ENCODE results near the gene LHFPL2. TPM values are rescaled to one million over a fixed set of nuclear protein-coding genes. Genes with fewer than 3 reads are reported as not detected.

The LHFPL2 gene
- total RNA-seq, 2 experiments from 2014 or later, result 0.19 to 0.25 TPM

- Histone ChIP-seq H3K36me3 (ENCODE audit: insufficient read depth, low read length) (no peaks in the 10 kb centered on the region), H3K27ac (ENCODE audit: low read depth in 1 of 2, low read length in 2 of 2) (no peak overlapping the region), H3K4me1 (ENCODE audit: insufficient read depth, low read length) (no peaks in the 10 kb centered on the region), H3K27me3 (ENCODE audit: control insufficient read depth in 1 of 2, insufficient read depth in 2 of 2, low read length in 2 of 2) (no peaks in the 10 kb centered on the region), H3K9me3 (ENCODE audit: control insufficient read depth in 1 of 2, insufficient read depth in 1 of 2, low read length in 2 of 2) (no peaks in the 10 kb centered on the region), H3K4me3 (ENCODE audit: low read length) (no peak overlapping the region)
- no peak for TF ChIP-seq CTCF (IDR thresholded peaks at IDR 0.05)
- ChIA-PET POLR2A (no interaction called here), CTCF (no interaction called here)
- peaks cover 6% of the 10 kb centered on the region for H3K9me3 Mint-ChIP-seq
- no peaks in the 10 kb centered on the region for H3K4me1 Mint-ChIP-seq (ENCODE audit: low read depth)
- no peaks in the 10 kb centered on the region for H3K36me3 Mint-ChIP-seq (ENCODE audit: low read depth)
- intact Hi-C loops (cut with DNase I, micrococcal nuclease), result no loop called here
- no peak for DNase-seq
- H3K27me3 Mint-ChIP-seq, result no peaks in the 10 kb centered on the region
- H3K4me3 Mint-ChIP-seq, result no peak overlapping the region
- no peak overlapping the region for H3K27ac Mint-ChIP-seq
- no peak for ATAC-seq (ENCODE audit: poor library complexity)
Measured at GRCh38 chr5:78577071-78577807, 71.3 kb downstream of the LHFPL2 start.

- Mint-ChIP-seq H3K4me1 (ENCODE audit: low read depth) (no peaks in the 10 kb centered on the region), H3K9me3 (peaks cover 6% of the 10 kb centered on the region), H3K27me3 (no peaks in the 10 kb centered on the region), H3K27ac (no peak overlapping the region), H3K36me3 (ENCODE audit: low read depth) (no peaks in the 10 kb centered on the region), H3K4me3 (no peak overlapping the region)
- H3K4me1 ChIP-seq (ENCODE audit: insufficient read depth, low read length), result no peaks in the 10 kb centered on the region
- H3K9me3 ChIP-seq (ENCODE audit: control insufficient read depth in 1 of 2, insufficient read depth in 1 of 2, low read length in 2 of 2), result no peaks in the 10 kb centered on the region
- ChIA-PET CTCF (no interaction called here), POLR2A (no interaction called here)
- TF ChIP-seq CTCF (IDR thresholded peaks at IDR 0.05), result no peak
- no peak overlapping the region for H3K4me3 ChIP-seq (ENCODE audit: low read length)
- no peak for ATAC-seq (ENCODE audit: poor library complexity)
- no peak overlapping the region for H3K27ac ChIP-seq (ENCODE audit: low read depth in 1 of 2, low read length in 2 of 2)
- intact Hi-C loops (cut with DNase I, micrococcal nuclease), result no loop called here
- no peaks in the 10 kb centered on the region for H3K36me3 ChIP-seq (ENCODE audit: insufficient read depth, low read length)
- no peaks in the 10 kb centered on the region for H3K27me3 ChIP-seq (ENCODE audit: control insufficient read depth in 1 of 2, insufficient read depth in 2 of 2, low read length in 2 of 2)
- no peak for DNase-seq
Measured at GRCh38 chr5:78576376-78576775, 72.2 kb downstream of the LHFPL2 start.

GRCh38 chr5:78574731-78575161, 73.8 kb downstream of the LHFPL2 start:
- TF ChIP-seq CTCF (IDR thresholded peaks at IDR 0.05), result no peak
- Mint-ChIP-seq H3K27me3 (no peaks in the 10 kb centered on the region), H3K4me3 (no peak overlapping the region), H3K27ac (no peak overlapping the region), H3K9me3 (peaks cover 6% of the 10 kb centered on the region), H3K36me3 (ENCODE audit: low read depth) (no peaks in the 10 kb centered on the region), H3K4me1 (ENCODE audit: low read depth) (no peaks in the 10 kb centered on the region)
- ATAC-seq (ENCODE audit: poor library complexity) (no peak), DNase-seq (no peak)
- Histone ChIP-seq H3K4me3 (ENCODE audit: low read length) (no peak overlapping the region), H3K9me3 (ENCODE audit: control insufficient read depth in 1 of 2, insufficient read depth in 1 of 2, low read length in 2 of 2) (no peaks in the 10 kb centered on the region), H3K27ac (ENCODE audit: low read depth in 1 of 2, low read length in 2 of 2) (no peak overlapping the region), H3K27me3 (ENCODE audit: control insufficient read depth in 1 of 2, insufficient read depth in 2 of 2, low read length in 2 of 2) (no peaks in the 10 kb centered on the region), H3K36me3 (ENCODE audit: insufficient read depth, low read length) (no peaks in the 10 kb centered on the region), H3K4me1 (ENCODE audit: insufficient read depth, low read length) (no peaks in the 10 kb centered on the region)
- CTCF ChIA-PET, result no interaction called here
- intact Hi-C loops (cut with DNase I, micrococcal nuclease), result no loop called here
- POLR2A ChIA-PET, result no interaction called here
